Erythroblast (primary cell): ENCODE results near the gene STXBP4.

Experiments used
- GATA1 ChIP-seq: IDR thresholded peaks from 2 replicates; pipeline ENCODE4 v1.6.1; 2011; ENCODE audit warnings: low read depth, mild to moderate bottlenecking, control low read depth, low read length, moderate library complexity
- POLR2A ChIP-seq: IDR thresholded peaks from 2 replicates; pipeline ENCODE4 v1.6.1; 2011; ENCODE audit warnings: mild to moderate bottlenecking, low read length

DNA sequence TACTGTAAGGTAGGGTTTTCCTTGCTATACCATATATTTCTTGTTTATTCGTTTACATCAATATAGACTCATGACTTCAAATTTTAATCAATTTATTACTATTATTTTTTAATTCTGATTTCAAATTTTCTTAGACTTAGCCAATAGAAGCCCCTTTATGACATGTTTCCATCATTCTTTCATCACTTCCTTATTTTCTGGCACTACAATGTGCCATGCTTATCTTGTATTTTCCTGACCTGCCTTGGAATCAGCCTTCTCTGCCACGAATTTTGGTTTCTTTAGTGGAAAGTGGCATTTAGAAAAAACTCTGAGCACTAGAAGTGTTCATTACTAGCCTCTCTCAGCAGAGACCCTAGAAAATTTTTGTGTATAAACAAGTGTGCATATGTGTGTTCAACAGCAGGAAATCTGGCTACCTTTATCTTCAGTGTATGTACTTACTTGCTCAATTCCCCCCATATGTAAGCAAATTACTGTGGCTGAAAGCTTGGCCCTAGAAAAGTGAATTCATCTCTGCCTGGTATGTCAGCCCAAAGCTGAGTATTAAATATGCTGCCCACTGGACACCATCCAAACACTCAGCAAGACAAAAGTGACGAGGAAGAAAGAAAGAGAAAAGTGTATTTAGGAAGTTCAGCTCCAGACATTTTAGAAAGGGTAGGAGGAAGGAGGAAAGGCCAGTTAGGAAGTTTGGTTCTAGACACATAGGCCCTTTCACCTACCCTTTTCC lies 4.0 kb downstream of the STXBP4 start:
- TF ChIP-seq POLR2A: no peak
- no peak for TF ChIP-seq GATA1
